NCI-H146 treated with DMSO at 0.1 percent for 48 hours (cell line): ENCODE measurements around the gene LRPAP1.
A peak's percentile ranks its signal among the peaks of the same experiment; 100 is the strongest.

Experiments used
- DNase-seq: peaks from one replicate; lab custom pipeline; 2025; ENCODE audit not compliant: unreplicated experiment; lab: John Stamatoyannopoulos, UW

Gene LRPAP1

GRCh38 chr4:3486541-3487540, 45.4 kb downstream of the LRPAP1 start:
- DNase-seq = peak; percentile 63

GRCh38 chr4:3485886-3486540, 46.2 kb downstream of the LRPAP1 start:
- no peak for DNase-seq

GRCh38 chr4:3485011-3485791, 47.0 kb downstream of the LRPAP1 start:
- DNase-seq = no peak

GRCh38 chr4:3484057-3484973, 47.9 kb downstream of the LRPAP1 start:
- peak; percentile 68 for DNase-seq

- DNase-seq = no peak
Observed at GRCh38 chr4:3483471-3483921, 48.7 kb downstream of the LRPAP1 start.

GRCh38 chr4:3482707-3483106, 49.5 kb downstream of the LRPAP1 start:
- DNase-seq = no peak

GRCh38 chr4:3481783-3482393, 50.3 kb downstream of the LRPAP1 start:
- DNase-seq = no peak

GRCh38 chr4:3481113-3481531, 51.1 kb downstream of the LRPAP1 start:
- peak; percentile 84 for DNase-seq

- peak; percentile 47 for DNase-seq
Observed at GRCh38 chr4:3480528-3481112, 51.6 kb downstream of the LRPAP1 start.

- DNase-seq = no peak
Observed at GRCh38 chr4:3479358-3480101, 52.7 kb downstream of the LRPAP1 start.

GRCh38 chr4:3478446-3479357, 53.5 kb downstream of the LRPAP1 start:
- DNase-seq = no peak

GRCh38 chr4:3477750-3478430, 54.3 kb downstream of the LRPAP1 start:
- DNase-seq = peak; percentile 14

- no peak for DNase-seq
Observed at GRCh38 chr4:3476936-3477749, 55.1 kb downstream of the LRPAP1 start.

GRCh38 chr4:3476341-3476747, 55.9 kb downstream of the LRPAP1 start:
- DNase-seq = no peak

- no peak for DNase-seq
Observed at GRCh38 chr4:3475713-3476260, 56.4 kb downstream of the LRPAP1 start.
